ENCODE results near the gene PFKFB3.
"Not testable (repeated sequence)": the region's sequence is repeated elsewhere in the genome, so short reads cannot be mapped to it uniquely, and the experiment has no call there.

PFKFB3 gene

DNA sequence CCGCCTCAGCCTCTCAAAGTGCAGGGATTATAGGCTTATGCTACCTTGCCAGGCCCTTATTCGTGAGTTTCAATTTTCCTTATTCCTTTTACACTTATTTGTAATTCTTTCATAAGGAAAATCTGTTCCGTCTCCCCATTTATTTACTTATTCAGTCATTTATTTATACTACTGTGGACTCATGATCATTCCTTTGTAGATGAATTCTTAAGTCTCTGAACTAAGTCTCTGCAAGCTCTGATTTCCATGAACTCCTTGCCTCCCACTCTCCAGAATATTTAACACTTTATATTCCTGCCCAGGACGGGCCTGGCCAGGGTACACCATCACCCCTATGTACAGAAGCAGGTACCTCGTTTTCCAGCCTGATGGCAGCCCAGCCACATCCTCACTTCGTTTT, 39.4 kb downstream of the PFKFB3 start:
- no peaks in the 10 kb centered on the region for H3K79me2 ChIP-seq (ENCODE audit: control insufficient read depth, insufficient read depth, low read length)
- no peaks in the 10 kb centered on the region for H3K4me1 ChIP-seq (ENCODE audit: control insufficient read depth, low read depth, low read length)
- no peaks in the 10 kb centered on the region for H3K27me3 ChIP-seq (ENCODE audit: insufficient read depth, low read length, poor library complexity)
- H2AK5ac ChIP-seq (ENCODE audit: low read length): no peak overlapping the region
- H2BK5ac ChIP-seq (ENCODE audit: low read length): no peak overlapping the region
- no peak overlapping the region for H2BK15ac ChIP-seq (replicated peaks; ENCODE audit: low read depth)
- H3K9ac ChIP-seq (ENCODE audit: low read length): no peak overlapping the region
- no peak overlapping the region for H3K4me2 ChIP-seq (ENCODE audit: low read length)
- no peak overlapping the region for H3K18ac ChIP-seq (ENCODE audit: low read length)
- no peak overlapping the region for H3K23ac ChIP-seq (ENCODE audit: low read length)
- no peak overlapping the region for H4K8ac ChIP-seq (ENCODE audit: low read depth, low read length)
- H3K4ac ChIP-seq (ENCODE audit: low read depth, low read length): no peak overlapping the region
- H3K4me3 ChIP-seq (ENCODE audit: low read length): no peak overlapping the region
- no peaks in the 10 kb centered on the region for H3K79me1 ChIP-seq (ENCODE audit: low read length)
- no peak overlapping the region for H3K56ac ChIP-seq (ENCODE audit: low read length)
- no CpG with 5 or more reads among the region's 6 CpGs for WGBS (ENCODE audit: extremely low coverage, insufficient coverage, low lambda C conversion rate)
- H3K36me3 ChIP-seq (ENCODE audit: control insufficient read depth, insufficient read depth, low read length): no peaks in the 10 kb centered on the region
- no peak overlapping the region for H3K27ac ChIP-seq (ENCODE audit: low read depth, low read length)
- no peak for DNase-seq
- H2BK120ac ChIP-seq (ENCODE audit: low read depth, low read length): no peak overlapping the region
- H4K5ac ChIP-seq (ENCODE audit: low read length): no peak overlapping the region

DNA sequence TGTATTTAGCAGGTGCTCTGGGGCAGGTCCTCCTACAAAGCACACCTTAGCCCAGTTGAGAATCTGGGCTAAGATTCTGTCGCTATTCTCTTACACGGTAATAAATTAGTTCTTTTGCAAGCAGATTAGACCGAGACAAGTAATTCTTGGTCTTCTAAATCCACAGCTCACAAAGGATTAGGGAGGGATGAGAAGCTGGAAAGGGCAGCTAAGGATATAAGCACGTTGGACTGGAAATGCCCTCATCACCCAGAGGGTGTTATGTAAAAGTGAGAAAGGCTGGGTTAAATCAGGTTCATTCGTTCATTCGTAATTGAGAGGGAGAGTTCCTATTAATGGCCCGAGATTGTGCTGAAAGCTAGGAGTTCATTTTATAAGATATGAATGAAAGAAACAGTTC, 41.8 kb downstream of the PFKFB3 start:
- Histone ChIP-seq H2BK5ac (ENCODE audit: low read length) (no peak overlapping the region), H3K56ac (ENCODE audit: low read length) (no peak overlapping the region), H3K27me3 (ENCODE audit: insufficient read depth, low read length, poor library complexity) (no peaks in the 10 kb centered on the region), H2BK120ac (ENCODE audit: low read depth, low read length) (no peak overlapping the region), H3K79me2 (ENCODE audit: control insufficient read depth, insufficient read depth, low read length) (no peaks in the 10 kb centered on the region), H3K4me3 (ENCODE audit: low read length) (no peak overlapping the region), H3K27ac (ENCODE audit: low read depth, low read length) (no peak overlapping the region), H3K36me3 (ENCODE audit: control insufficient read depth, insufficient read depth, low read length) (no peaks in the 10 kb centered on the region), H3K4me1 (ENCODE audit: control insufficient read depth, low read depth, low read length) (no peaks in the 10 kb centered on the region), H3K23ac (ENCODE audit: low read length) (no peak overlapping the region), H3K18ac (ENCODE audit: low read length) (no peak overlapping the region), H3K4ac (ENCODE audit: low read depth, low read length) (no peak overlapping the region), H4K5ac (ENCODE audit: low read length) (no peak overlapping the region), H4K8ac (ENCODE audit: low read depth, low read length) (no peak overlapping the region), H3K4me2 (ENCODE audit: low read length) (no peak overlapping the region), H3K9ac (ENCODE audit: low read length) (no peak overlapping the region), H2BK15ac (replicated peaks; ENCODE audit: low read depth) (no peak overlapping the region), H2AK5ac (ENCODE audit: low read length) (no peak overlapping the region), H3K79me1 (ENCODE audit: low read length) (no peaks in the 10 kb centered on the region)
- no CpG with 5 or more reads among the region's 7 CpGs for WGBS (ENCODE audit: extremely low coverage, insufficient coverage, low lambda C conversion rate)
- no peak for DNase-seq

DNA sequence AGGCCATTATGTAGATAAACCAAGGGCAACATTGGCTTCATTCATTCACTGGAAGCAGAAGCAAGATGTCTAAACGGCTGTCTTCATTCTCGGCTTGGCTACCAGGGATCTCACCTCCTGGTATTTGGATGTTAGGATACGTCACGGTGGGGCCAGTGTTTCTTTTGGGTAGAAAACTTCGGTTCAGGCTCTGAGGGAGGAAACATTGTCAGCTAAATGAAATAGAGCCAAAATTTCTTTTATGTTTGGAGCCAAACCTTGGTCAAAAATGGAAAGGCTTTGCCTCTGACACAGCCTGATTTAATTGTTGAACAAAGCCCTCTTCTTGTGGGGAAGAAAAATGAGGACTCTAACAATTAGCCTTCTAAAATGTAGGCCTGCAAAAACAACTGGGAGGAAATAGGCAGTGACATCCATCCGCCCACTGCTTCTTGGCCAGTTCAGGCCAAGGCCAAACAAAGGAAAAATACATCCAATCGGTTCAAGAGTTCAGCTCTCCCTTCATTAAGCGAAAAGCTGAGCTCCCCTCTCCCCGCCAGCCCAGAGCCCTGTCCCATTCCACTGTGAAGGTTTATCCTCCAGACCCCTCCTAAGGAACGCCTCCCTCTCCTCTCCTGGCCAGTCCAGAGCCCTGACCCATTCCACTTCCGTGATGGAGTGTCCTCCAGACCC, 44.4 kb downstream of the PFKFB3 start:
- Histone ChIP-seq H2BK120ac (ENCODE audit: low read depth, low read length) (no peak overlapping the region), H3K36me3 (ENCODE audit: control insufficient read depth, insufficient read depth, low read length) (no peaks in the 10 kb centered on the region), H2AK5ac (ENCODE audit: low read length) (no peak overlapping the region), H3K4me1 (ENCODE audit: control insufficient read depth, low read depth, low read length) (no peaks in the 10 kb centered on the region), H3K23ac (ENCODE audit: low read length) (no peak overlapping the region), H4K5ac (ENCODE audit: low read length) (no peak overlapping the region), H3K4me3 (ENCODE audit: low read length) (no peak overlapping the region), H3K27ac (ENCODE audit: low read depth, low read length) (no peak overlapping the region), H2BK5ac (ENCODE audit: low read length) (no peak overlapping the region), H3K18ac (ENCODE audit: low read length) (no peak overlapping the region), H4K8ac (ENCODE audit: low read depth, low read length) (no peak overlapping the region), H3K4me2 (ENCODE audit: low read length) (no peak overlapping the region), H3K4ac (ENCODE audit: low read depth, low read length) (no peak overlapping the region), H3K56ac (ENCODE audit: low read length) (no peak overlapping the region), H2BK15ac (replicated peaks; ENCODE audit: low read depth) (no peak overlapping the region), H3K27me3 (ENCODE audit: insufficient read depth, low read length, poor library complexity) (no peaks in the 10 kb centered on the region), H3K79me2 (ENCODE audit: control insufficient read depth, insufficient read depth, low read length) (no peaks in the 10 kb centered on the region), H3K9ac (ENCODE audit: low read length) (no peak overlapping the region), H3K79me1 (ENCODE audit: low read length) (no peaks in the 10 kb centered on the region)
- WGBS (ENCODE audit: extremely low coverage, insufficient coverage, low lambda C conversion rate): no CpG with 5 or more reads among the region's 11 CpGs
- DNase-seq: no peak

DNA sequence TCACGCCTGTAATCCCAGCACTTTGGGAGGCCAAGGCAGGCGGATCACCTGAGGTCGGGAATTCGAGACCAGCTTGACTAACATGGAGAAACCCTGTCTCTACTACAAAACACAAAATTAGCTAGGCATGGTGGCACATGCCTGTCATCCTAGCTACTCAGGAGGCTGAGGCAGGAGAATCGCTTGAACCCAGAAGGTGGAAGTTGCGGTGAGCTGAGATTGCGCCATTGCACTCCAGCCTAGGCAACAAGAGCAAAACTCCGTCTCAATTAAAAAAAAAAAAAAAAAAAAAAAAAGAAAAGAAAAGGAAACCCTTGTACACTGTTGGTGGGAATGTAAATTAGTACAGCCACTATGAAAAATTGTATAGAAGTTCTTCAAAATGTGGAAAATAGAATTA, 46.2 kb downstream of the PFKFB3 start:
- H4K5ac ChIP-seq (ENCODE audit: low read length); H3K23ac ChIP-seq (ENCODE audit: low read length); DNase-seq; H2BK120ac ChIP-seq (ENCODE audit: low read depth, low read length); H3K9ac ChIP-seq (ENCODE audit: low read length); H3K18ac ChIP-seq (ENCODE audit: low read length); H3K27ac ChIP-seq (ENCODE audit: low read depth, low read length); H3K4me3 ChIP-seq (ENCODE audit: low read length); H3K4me1 ChIP-seq (ENCODE audit: control insufficient read depth, low read depth, low read length); H3K4me2 ChIP-seq (ENCODE audit: low read length); H3K4ac ChIP-seq (ENCODE audit: low read depth, low read length); H3K27me3 ChIP-seq (ENCODE audit: insufficient read depth, low read length, poor library complexity); H3K79me2 ChIP-seq (ENCODE audit: control insufficient read depth, insufficient read depth, low read length); H3K56ac ChIP-seq (ENCODE audit: low read length); H3K36me3 ChIP-seq (ENCODE audit: control insufficient read depth, insufficient read depth, low read length); H2BK15ac ChIP-seq (replicated peaks; ENCODE audit: low read depth); H2BK5ac ChIP-seq (ENCODE audit: low read length); H3K79me1 ChIP-seq (ENCODE audit: low read length); H4K8ac ChIP-seq (ENCODE audit: low read depth, low read length); H2AK5ac ChIP-seq (ENCODE audit: low read length): not testable (repeated sequence)
- WGBS (ENCODE audit: extremely low coverage, insufficient coverage, low lambda C conversion rate): no CpG with 5 or more reads among the region's 8 CpGs

DNA sequence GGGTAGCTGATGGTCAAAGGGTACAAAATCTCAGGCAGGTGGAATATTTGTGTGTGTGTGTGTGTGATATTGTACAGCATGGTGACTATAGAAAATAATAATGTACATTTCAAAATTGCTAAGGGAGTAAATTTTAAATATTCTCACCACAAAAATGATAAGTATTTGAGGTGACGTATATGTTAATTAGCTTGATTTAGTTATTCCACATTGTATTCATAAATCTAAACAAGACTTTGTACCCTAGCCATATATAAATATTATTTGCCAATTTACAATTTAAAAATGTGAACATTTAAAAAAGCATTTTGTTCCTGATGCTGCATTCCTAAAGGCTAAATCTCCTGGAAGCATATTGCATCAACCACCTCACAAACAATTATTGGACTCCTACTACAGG, 47.0 kb downstream of the PFKFB3 start:
- no peak for DNase-seq
- Histone ChIP-seq H2BK5ac (ENCODE audit: low read length) (no peak overlapping the region), H3K18ac (ENCODE audit: low read length) (no peak overlapping the region), H3K4me2 (ENCODE audit: low read length) (no peak overlapping the region), H3K23ac (ENCODE audit: low read length) (no peak overlapping the region), H3K27ac (ENCODE audit: low read depth, low read length) (no peak overlapping the region), H2AK5ac (ENCODE audit: low read length) (no peak overlapping the region), H3K36me3 (ENCODE audit: control insufficient read depth, insufficient read depth, low read length) (no peaks in the 10 kb centered on the region), H3K56ac (ENCODE audit: low read length) (no peak overlapping the region), H3K27me3 (ENCODE audit: insufficient read depth, low read length, poor library complexity) (no peaks in the 10 kb centered on the region), H4K8ac (ENCODE audit: low read depth, low read length) (no peak overlapping the region), H4K5ac (ENCODE audit: low read length) (no peak overlapping the region), H3K4me1 (ENCODE audit: control insufficient read depth, low read depth, low read length) (no peaks in the 10 kb centered on the region), H3K79me1 (ENCODE audit: low read length) (no peaks in the 10 kb centered on the region), H3K79me2 (ENCODE audit: control insufficient read depth, insufficient read depth, low read length) (no peaks in the 10 kb centered on the region), H2BK120ac (ENCODE audit: low read depth, low read length) (no peak overlapping the region), H3K4me3 (ENCODE audit: low read length) (no peak overlapping the region), H3K9ac (ENCODE audit: low read length) (no peak overlapping the region), H2BK15ac (replicated peaks; ENCODE audit: low read depth) (no peak overlapping the region), H3K4ac (ENCODE audit: low read depth, low read length) (no peak overlapping the region)
- no CpG with 5 or more reads among the region's 1 CpG for WGBS (ENCODE audit: extremely low coverage, insufficient coverage, low lambda C conversion rate)

DNA sequence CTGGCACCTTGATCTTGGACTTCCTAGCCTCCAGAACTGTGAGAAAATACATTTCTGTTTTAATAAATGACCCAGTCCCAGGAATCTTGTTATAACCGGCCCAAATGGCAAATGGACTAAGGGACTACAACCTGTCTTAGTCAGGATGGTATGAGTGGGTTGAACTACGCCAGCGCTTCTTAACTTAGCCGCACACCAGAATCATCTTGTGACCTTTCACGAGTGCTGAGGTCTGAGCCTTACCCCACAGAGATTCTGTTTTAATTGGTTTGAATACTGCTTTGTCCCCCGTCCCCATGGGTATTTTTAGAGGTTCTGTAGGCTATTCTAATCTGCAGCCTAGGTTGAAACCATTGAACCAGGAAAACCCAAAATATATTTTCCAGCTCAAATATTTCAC, 48.0 kb downstream of the PFKFB3 start:
- H2AK5ac ChIP-seq (ENCODE audit: low read length): no peak overlapping the region
- H3K79me2 ChIP-seq (ENCODE audit: control insufficient read depth, insufficient read depth, low read length): no peaks in the 10 kb centered on the region
- H3K4ac ChIP-seq (ENCODE audit: low read depth, low read length): no peak overlapping the region
- no peaks in the 10 kb centered on the region for H3K4me1 ChIP-seq (ENCODE audit: control insufficient read depth, low read depth, low read length)
- H3K18ac ChIP-seq (ENCODE audit: low read length): no peak overlapping the region
- H3K27me3 ChIP-seq (ENCODE audit: insufficient read depth, low read length, poor library complexity): no peaks in the 10 kb centered on the region
- H3K79me1 ChIP-seq (ENCODE audit: low read length): no peaks in the 10 kb centered on the region
- no peak overlapping the region for H3K9ac ChIP-seq (ENCODE audit: low read length)
- no peak overlapping the region for H3K4me2 ChIP-seq (ENCODE audit: low read length)
- H2BK120ac ChIP-seq (ENCODE audit: low read depth, low read length): no peak overlapping the region
- DNase-seq: no peak
- H3K27ac ChIP-seq (ENCODE audit: low read depth, low read length): no peak overlapping the region
- H3K36me3 ChIP-seq (ENCODE audit: control insufficient read depth, insufficient read depth, low read length): no peaks in the 10 kb centered on the region
- no CpG with 5 or more reads among the region's 6 CpGs for WGBS (ENCODE audit: extremely low coverage, insufficient coverage, low lambda C conversion rate)
- H4K5ac ChIP-seq (ENCODE audit: low read length): no peak overlapping the region
- H3K56ac ChIP-seq (ENCODE audit: low read length): no peak overlapping the region
- H2BK5ac ChIP-seq (ENCODE audit: low read length): no peak overlapping the region
- H4K8ac ChIP-seq (ENCODE audit: low read depth, low read length): no peak overlapping the region
- H3K4me3 ChIP-seq (ENCODE audit: low read length): no peak overlapping the region
- H3K23ac ChIP-seq (ENCODE audit: low read length): no peak overlapping the region
- no peak overlapping the region for H2BK15ac ChIP-seq (replicated peaks; ENCODE audit: low read depth)

Measured in mesendoderm (in vitro differentiated cells).